HEK293 (cell line): ENCODE measurements around the gene DEPDC5.
A peak's percentile ranks its signal among the peaks of the same experiment; 100 is the strongest.

Source experiments
- AEBP2 ChIP-seq: fragments of 450-650 bp; formaldehyde crosslinking; IDR thresholded peaks from 2 replicates; pipeline ENCODE4 v1.5.1; 2016; ENCODE audit warnings: missing biosample characterization, missing genetic modification characterization, borderline replicate concordance
- KLF7 ChIP-seq: fragments of 450-650 bp; formaldehyde crosslinking; IDR thresholded peaks from 2 replicates; pipeline ENCODE4 v1.5.1; 2016; ENCODE audit warnings: missing biosample characterization, missing genetic modification characterization, borderline replicate concordance
- MYNN ChIP-seq: fragments of 450-650 bp; formaldehyde crosslinking; IDR thresholded peaks from 2 replicates; pipeline ENCODE4 v1.5.1; 2016; ENCODE audit warnings: missing biosample characterization, missing genetic modification characterization, borderline replicate concordance
- PATZ1 ChIP-seq: fragments of 450-650 bp; formaldehyde crosslinking; IDR thresholded peaks from 2 replicates; pipeline ENCODE4 v1.5.1; 2016; ENCODE audit warnings: missing biosample characterization, missing genetic modification characterization
- PRDM10 ChIP-seq: fragments of 450-650 bp; formaldehyde crosslinking; IDR thresholded peaks from 2 replicates; pipeline ENCODE4 v1.5.1; 2016; ENCODE audit warnings: missing biosample characterization, missing genetic modification characterization
- SALL2 ChIP-seq: fragments of 450-650 bp; formaldehyde crosslinking; IDR thresholded peaks from 2 replicates; pipeline ENCODE4 v1.5.0; 2017; ENCODE audit warnings: missing biosample characterization, mild to moderate bottlenecking, missing genetic modification characterization, borderline replicate concordance
- SP2 ChIP-seq: fragments of 450-650 bp; formaldehyde crosslinking; IDR thresholded peaks from 2 replicates; pipeline ENCODE4 v1.5.1; 2016; ENCODE audit warnings: missing biosample characterization, missing genetic modification characterization
- SP7 ChIP-seq: fragments of 450-650 bp; formaldehyde crosslinking; IDR thresholded peaks from 2 replicates; pipeline ENCODE4 v1.5.1; 2016; ENCODE audit warnings: missing biosample characterization, missing genetic modification characterization
- YY1 ChIP-seq: fragments of 450-650 bp; formaldehyde crosslinking; IDR thresholded peaks from 2 replicates; pipeline ENCODE4 v1.5.1; 2018; ENCODE audit warnings: missing biosample characterization, missing genetic modification characterization
- ZBTB1 ChIP-seq: fragments of 450-650 bp; formaldehyde crosslinking; IDR thresholded peaks from 2 replicates; pipeline ENCODE4 v1.5.1; 2016; ENCODE audit warnings: missing biosample characterization, missing genetic modification characterization
- ZBTB26 ChIP-seq: fragments of 450-650 bp; formaldehyde crosslinking; optimal IDR thresholded peaks from 2 replicates; pipeline ENCODE3; 2016; ENCODE audit warnings: missing biosample characterization, mild to moderate bottlenecking, missing genetic modification characterization
- ZFHX2 ChIP-seq: fragments of 450-650 bp; formaldehyde crosslinking; conservative IDR thresholded peaks from 2 replicates; pipeline ENCODE4 v1.5.1; 2016; ENCODE audit warnings: missing biosample characterization, missing genetic modification characterization
- ZIC2 ChIP-seq: fragments of 450-650 bp; formaldehyde crosslinking; IDR thresholded peaks from 2 replicates; pipeline ENCODE4 v1.5.1; 2016; ENCODE audit warnings: missing biosample characterization, missing genetic modification characterization
- ZNF292 ChIP-seq: fragments of 450-650 bp; formaldehyde crosslinking; IDR thresholded peaks from 2 replicates; pipeline ENCODE4 v1.5.1; 2016; ENCODE audit warnings: low read depth, missing biosample characterization, missing genetic modification characterization, borderline replicate concordance
- ZNF335 ChIP-seq: fragments of 450-650 bp; formaldehyde crosslinking; conservative IDR thresholded peaks from 2 replicates; pipeline ENCODE4 v1.5.1; 2016; ENCODE audit warnings: missing biosample characterization, missing genetic modification characterization
- ZNF366 ChIP-seq: fragments of 450-650 bp; formaldehyde crosslinking; conservative IDR thresholded peaks from 2 replicates; pipeline ENCODE4 v1.5.1; 2016; ENCODE audit warnings: missing biosample characterization, missing genetic modification characterization
- ZNF518A ChIP-seq: fragments of 450-650 bp; formaldehyde crosslinking; conservative IDR thresholded peaks from 2 replicates; pipeline ENCODE4 v1.5.1; 2016; ENCODE audit warnings: low read depth, missing biosample characterization, missing genetic modification characterization
- ZNF530 ChIP-seq: fragments of 450-650 bp; formaldehyde crosslinking; IDR thresholded peaks from 2 replicates; pipeline ENCODE4 v1.5.1; 2016; ENCODE audit warnings: low read depth, missing biosample characterization, missing genetic modification characterization
- ZNF621 ChIP-seq: fragments of 450-650 bp; formaldehyde crosslinking; IDR thresholded peaks from 2 replicates; pipeline ENCODE4 v1.5.1; 2017; ENCODE audit warnings: missing biosample characterization, missing genetic modification characterization
- ZNF704 ChIP-seq: fragments of 450-650 bp; formaldehyde crosslinking; IDR thresholded peaks from 2 replicates; pipeline ENCODE4 v1.5.1; 2016; ENCODE audit warnings: missing biosample characterization, missing genetic modification characterization
- ZNF776 ChIP-seq: fragments of 450-650 bp; formaldehyde crosslinking; IDR thresholded peaks from 2 replicates; pipeline ENCODE4 v1.5.0; 2017; ENCODE audit warnings: missing biosample characterization, missing genetic modification characterization, borderline replicate concordance
- ZSCAN18 ChIP-seq: fragments of 450-650 bp; formaldehyde crosslinking; IDR thresholded peaks from 2 replicates; pipeline ENCODE4 v1.5.1; 2016; ENCODE audit warnings: missing biosample characterization, missing genetic modification characterization

Gene DEPDC5

GRCh38 chr22:31944700-31945442 is 191.1 kb downstream of the DEPDC5 start (continued):
- no peak for TF ChIP-seq AEBP2 (tag by site-specific recombination)
- peak; percentile 24; the same call in 1 of the 2 replicates for TF ChIP-seq ZIC2 (tag by site-specific recombination)
- TF ChIP-seq PATZ1 (tag by site-specific recombination) = peak; percentile 63
- no peak for TF ChIP-seq SALL2 (tag by site-specific recombination)
- TF ChIP-seq ZNF366 (tag by site-specific recombination) = no peak
- no peak for TF ChIP-seq ZNF518A (tag by site-specific recombination)
- TF ChIP-seq SP2 = peak; percentile 61
- TF ChIP-seq PRDM10 (tag by site-specific recombination) = peak; percentile 77
- no peak for TF ChIP-seq ZNF292 (tag by site-specific recombination)
- TF ChIP-seq ZNF621 (tag by site-specific recombination) = no peak
- no peak for TF ChIP-seq ZBTB1 (tag by site-specific recombination)
- no peak for TF ChIP-seq ZNF704
- no peak for TF ChIP-seq ZNF530 (tag by site-specific recombination)
- TF ChIP-seq KLF7 (tag by site-specific recombination) = no peak; the same call in 1 of the 2 replicates
- 0 out of 2 replicates have a peak, but pooled peaks have one; percentile 21 for TF ChIP-seq SP7 (tag by site-specific recombination)
- no peak for TF ChIP-seq ZNF776 (tag by site-specific recombination)
- TF ChIP-seq YY1 (tag by site-specific recombination) = no peak
- TF ChIP-seq MYNN (tag by site-specific recombination) = no peak
- peak; percentile 40; the same call in 1 of the 2 replicates for TF ChIP-seq ZNF335 (tag by site-specific recombination)
- TF ChIP-seq ZBTB26 (tag by site-specific recombination) = peak; percentile 64
- no peak for TF ChIP-seq ZSCAN18 (tag by site-specific recombination)
- peak; percentile 95 for TF ChIP-seq ZFHX2 (tag by site-specific recombination)
